ENCODE results near the gene LRRC49.

DNA sequence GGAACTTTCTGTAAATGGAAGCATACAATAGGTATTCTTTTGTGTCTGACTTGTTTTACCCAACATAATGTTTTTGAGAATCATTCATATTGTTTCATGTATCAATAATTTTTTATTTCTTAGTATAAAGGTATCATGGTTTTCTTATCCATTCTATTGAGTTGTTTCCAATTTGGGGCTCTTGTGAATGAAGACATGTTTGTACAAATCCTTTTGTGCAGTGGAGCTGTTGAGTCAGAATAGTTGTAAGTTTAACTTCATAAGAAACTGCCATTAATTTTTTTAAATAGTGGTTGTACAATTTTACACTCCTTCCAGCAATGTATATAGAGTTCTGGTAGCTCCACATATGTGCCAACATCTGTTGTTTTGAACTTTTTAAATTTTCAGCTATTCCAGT lies 163.5 kb downstream of the LRRC49 start:
- TF ChIP-seq, protein P1, sequence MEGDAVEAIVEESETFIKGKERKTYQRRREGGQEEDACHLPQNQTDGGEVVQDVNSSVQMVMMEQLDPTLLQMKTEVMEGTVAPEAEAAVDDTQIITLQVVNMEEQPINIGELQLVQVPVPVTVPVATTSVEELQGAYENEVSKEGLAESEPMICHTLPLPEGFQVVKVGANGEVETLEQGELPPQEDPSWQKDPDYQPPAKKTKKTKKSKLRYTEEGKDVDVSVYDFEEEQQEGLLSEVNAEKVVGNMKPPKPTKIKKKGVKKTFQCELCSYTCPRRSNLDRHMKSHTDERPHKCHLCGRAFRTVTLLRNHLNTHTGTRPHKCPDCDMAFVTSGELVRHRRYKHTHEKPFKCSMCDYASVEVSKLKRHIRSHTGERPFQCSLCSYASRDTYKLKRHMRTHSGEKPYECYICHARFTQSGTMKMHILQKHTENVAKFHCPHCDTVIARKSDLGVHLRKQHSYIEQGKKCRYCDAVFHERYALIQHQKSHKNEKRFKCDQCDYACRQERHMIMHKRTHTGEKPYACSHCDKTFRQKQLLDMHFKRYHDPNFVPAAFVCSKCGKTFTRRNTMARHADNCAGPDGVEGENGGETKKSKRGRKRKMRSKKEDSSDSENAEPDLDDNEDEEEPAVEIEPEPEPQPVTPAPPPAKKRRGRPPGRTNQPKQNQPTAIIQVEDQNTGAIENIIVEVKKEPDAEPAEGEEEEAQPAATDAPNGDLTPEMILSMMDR (IDR thresholded peaks at IDR 0.05; ENCODE audit: low read depth, low read length, poor library complexity, severe bottlenecking): no peak
- no peak for TF ChIP-seq EZH2phosphoT487 (IDR thresholded peaks at IDR 0.05; ENCODE audit: borderline replicate concordance, low read length)
